Stimulated activated CD4-positive, alpha-beta T cell treated with anti-CD3 and anti-CD28 coated beads, Interleukin-1b, Interleukin-23, amount 100 ng/mL, for 24 hours (primary cell): ENCODE results near the gene NLE1.
A peak's percentile ranks its signal among the peaks of the same experiment; 100 is the strongest.
"Not testable (repeated sequence)": the region's sequence is repeated elsewhere in the genome, so short reads cannot be mapped to it uniquely, and the experiment has no call there.

Experiments
- DNase-seq, 4 experiments: peaks; one replicate each; pipeline ENCODE4 v3.0.0-alpha.2; 2020; ENCODE audit warnings: low read depth in 4 of 4, low spot score in 1 of 4

Gene NLE1

DNA sequence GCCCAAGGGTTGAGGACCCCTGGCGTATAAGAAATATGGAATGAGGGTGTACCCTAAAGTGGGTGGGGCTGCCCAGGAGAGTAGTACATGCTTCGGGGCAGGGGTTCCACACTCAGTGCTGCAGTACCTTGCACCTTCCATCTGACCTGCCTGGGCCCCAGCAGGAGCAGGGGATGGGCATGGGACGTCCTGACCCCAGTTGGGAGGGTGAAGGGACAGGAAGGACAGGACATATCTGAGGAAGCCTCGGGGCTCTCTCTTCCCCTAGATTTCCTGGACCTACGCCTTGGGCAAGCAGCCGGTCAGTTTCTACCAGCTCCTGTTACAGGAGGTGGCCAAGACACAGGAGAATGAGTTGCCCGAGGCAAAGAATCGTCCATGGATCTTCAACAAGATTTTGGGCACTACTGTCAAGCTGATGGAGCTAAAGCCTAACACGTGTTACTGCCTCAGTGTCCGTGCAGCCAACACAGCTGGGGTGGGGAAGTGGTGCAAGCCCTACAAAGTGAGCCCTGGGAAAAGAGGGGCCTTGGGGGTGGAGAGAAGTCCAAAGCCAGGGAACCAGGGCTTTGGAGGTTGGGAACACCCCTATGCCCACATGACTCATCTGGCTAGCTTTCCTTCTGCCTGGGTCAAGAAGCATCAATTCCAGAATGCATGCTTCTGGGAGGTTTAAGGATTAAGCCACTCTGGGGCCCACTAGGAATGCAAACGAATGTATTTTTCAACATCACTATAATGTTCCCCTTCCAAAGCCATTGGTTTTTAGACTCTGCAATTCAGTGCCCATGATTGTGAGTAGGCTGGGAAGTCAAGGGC, 12.7 kb downstream of the NLE1 start:
- no peak for DNase-seq

- DNase-seq, result no peak
These were observed 14.2 kb downstream of the NLE1 start for GRCh38 chr17:35127751-35128514.

DNA sequence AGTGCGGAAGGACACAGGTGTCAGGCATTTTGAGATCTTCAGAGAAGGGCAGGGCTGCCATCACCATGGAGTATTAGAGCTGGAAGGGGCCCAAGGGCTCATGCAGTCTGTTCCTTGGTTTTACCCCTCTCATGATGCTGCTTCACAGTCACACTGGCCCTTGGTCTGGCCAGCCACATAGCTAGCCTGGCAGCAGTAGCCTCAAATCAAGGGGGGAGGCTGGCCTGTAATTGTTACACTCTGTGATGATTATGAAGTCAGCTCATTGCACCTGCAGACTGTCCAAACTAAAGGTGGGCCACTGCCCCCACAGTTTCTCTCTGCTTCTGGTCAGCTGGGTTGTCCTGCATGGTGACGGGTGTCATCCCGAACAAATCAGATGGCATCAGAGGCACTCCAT, 20.8 kb downstream of the NLE1 start, which contains the start of gene FNDC8:
FNDC8 (plus strand) TSS at position 301 of the 400 bp plus-strand sequence; CDS start at position 380, 79 bp downstream.
- DNase-seq, result no peak

- peak; percentile 57 to 74 (median 67) for DNase-seq
These were observed 22.5 kb downstream of the NLE1 start, which contains the start of gene RAD51D for GRCh38 chr17:35119370-35120165. Gene RAD51D, minus strand, starts transcription at chr17:35119860. Its CDS starts 247 bp downstream, at chr17:35119613.

GRCh38 chr17:35117984-35118383, 24.1 kb downstream of the NLE1 start:
- DNase-seq, result peak in 1 of 4 experiments; percentile 9

DNA sequence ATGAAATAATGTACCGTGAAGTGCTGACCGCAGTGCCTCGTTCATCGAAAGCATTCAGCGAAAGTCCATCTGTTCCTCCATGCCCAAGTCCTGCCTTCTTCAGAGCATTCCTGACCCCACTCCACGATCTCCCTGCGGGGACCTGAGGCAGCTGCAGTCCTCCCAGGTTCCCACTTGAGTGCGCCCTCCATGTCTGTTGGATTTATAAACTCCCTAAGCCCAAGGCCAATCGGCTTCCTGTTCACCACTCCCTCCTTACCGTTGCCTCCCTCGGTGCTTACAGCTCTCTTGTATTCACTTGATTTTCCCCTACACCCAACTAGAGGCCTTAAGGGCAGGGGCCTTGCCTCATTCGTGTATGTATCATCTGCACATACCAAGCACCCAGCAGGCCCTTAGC, 25.3 kb downstream of the NLE1 start:
- no peak for DNase-seq

GRCh38 chr17:35110791-35111190, 31.3 kb downstream of the NLE1 start:
- DNase-seq, result not testable (repeated sequence)

- no peak for DNase-seq
These were observed 37.2 kb downstream of the NLE1 start for GRCh38 chr17:35104844-35105450.

GRCh38 chr17:35103271-35103670, 38.8 kb downstream of the NLE1 start:
- DNase-seq, result no peak

DNA sequence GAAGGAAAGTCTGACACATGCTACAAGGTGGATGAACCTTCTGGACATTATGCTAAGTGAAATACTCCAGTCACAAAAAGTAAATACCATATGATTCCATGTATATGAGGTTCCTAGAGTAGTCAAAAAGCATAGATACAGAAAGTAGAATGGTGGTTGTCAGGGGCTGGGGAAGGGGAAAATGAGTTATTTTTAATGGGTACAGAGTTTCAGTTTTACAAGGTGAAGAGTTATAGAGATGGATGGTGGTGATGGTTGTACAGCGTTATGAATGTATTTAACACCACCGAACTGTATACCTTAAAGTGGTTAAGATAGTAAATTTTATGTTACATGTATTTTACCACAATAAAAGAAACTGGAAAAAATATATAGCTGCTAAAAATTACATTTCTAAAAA, 40.4 kb downstream of the NLE1 start:
- no peak for DNase-seq

GRCh38 chr17:35101036-35101435, 41.1 kb downstream of the NLE1 start:
- DNase-seq, result no peak

DNA sequence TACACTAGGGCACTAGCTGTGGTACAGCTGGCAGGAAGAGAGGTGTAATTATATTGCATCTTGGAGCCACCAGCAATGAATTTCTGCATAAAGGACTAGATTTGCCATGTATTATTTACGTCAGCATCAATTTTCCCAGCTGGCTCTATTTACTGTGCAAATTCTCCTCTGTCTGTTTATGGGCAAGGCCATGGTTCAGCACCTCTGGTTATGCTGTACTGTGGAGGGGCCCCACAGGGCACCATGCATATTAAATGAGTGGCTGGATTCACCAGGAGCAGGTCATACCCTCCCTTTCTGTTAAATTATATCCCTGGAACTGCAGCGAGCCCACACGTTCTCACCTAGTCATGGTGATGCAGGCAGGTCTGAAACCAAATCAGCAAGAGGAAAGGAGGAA, 42.2 kb downstream of the NLE1 start:
- no peak for DNase-seq

DNA sequence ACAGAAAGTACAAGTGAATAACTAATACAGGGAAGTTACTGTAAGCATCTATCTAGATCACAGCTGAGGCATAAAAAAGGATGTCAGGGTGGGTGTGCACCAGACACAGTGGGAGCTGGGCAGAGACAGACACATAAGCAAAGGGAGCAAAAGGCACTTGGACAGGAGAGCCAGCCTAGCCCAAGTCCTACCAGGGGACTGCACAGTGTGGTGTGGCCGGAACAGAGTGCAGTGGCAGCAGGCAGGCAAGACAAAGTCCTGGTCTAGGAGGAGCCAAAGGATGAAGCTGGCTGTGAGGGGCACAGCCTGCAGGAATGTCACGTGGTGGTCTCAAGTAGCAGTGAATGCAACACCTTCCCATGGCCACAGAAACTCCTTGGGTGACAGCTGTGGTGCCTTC, 44.3 kb downstream of the NLE1 start:
- no peak for DNase-seq

DNA sequence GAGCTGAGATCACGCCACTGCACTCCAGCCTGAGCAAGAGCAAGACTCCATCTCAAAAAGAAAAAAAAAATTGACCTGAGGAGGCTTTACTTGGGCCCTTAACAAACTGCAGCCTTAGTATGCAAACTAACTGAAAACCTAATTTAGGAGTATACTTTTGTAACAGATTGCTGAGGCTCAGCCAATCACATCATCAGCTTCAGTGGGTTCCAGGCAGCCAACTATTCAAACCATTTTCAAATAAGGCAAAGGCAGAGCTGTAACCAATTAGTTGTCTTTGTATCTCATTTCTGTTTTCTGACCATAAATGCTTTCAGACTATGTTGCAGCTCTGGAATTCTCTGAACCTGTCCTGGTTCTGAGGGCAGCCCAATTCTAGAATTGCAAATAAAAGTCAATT, 46.4 kb downstream of the NLE1 start:
- DNase-seq, result no peak

DNA sequence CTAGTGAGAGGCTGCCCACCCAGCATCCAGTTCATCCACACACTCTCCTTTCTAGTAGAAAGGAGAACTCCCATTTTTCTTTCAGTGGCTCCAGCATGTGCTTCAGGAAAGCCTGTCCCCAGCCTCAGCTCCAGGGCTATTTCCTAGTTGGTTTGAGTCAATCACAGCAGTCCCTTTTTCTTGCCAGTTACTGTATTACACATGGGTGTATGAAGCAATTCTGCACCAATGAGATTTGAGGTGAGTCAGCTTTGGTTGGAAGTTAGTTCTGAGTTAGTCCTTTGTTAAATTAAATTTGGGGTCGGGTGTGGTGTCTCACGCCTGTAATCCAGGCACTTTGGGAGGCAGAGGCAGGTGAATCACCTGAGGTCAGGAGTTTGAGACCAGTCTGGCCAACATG, 47.2 kb downstream of the NLE1 start:
- DNase-seq, result no peak

DNA sequence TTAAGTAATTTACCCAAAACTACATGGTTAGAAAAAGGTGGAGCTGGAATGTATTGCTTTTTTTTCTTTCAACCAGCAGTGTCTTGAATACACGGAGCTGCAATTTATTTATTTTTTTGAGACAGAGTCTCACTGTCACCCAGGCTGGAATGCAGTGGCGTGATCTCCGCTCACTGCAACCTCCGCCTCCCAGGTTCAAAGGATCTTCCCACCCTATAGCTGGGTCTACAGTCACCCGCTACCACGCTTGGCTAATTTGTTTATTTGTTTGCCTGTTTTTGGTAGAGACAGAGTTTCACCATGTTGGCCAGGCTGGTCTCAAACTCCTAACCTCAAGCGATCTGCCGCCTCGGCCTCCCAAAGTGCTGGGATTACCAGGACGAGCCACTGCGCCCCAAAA, 51.4 kb downstream of the NLE1 start:
- not testable (repeated sequence) for DNase-seq

DNA sequence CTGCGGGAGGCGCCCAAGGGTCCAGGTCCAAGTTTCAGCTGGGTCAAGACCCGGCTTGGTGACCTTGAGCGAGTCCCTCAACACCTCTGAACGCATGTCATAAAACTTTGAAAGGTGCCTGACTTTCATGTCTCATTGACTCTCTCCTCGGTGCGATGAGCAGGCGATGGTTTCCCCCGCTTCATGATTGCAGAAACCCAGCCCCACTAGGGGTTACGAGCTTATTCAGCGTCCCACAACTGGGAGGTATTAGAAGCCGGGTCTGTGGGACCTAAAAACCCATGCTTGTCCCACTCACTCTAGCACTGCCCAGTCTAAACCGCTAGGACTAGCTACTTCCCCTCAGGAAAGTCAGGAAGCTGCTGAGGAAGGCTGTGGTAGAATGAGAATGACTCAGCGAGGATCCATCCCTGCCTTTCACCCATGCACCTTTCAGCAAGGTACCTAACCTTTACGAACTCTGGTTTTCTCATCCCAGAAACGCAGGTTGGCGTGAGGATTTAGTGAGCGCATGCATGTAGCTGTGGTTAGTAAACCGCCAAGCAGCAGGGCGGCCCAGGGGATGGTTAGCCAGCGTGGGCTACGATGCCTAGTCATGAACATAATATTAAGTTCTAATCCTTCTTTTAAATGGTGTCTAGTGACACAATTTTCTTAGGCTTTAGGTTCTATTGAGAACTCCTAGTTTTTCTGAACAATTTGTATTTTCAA, 52.4 kb downstream of the NLE1 start:
- peak in 2 of 4 experiments; percentile 39 to 41 for DNase-seq

- DNase-seq, result peak; percentile 74 to 85 (median 80)
These were observed 53.1 kb downstream of the NLE1 start for GRCh38 chr17:35088881-35089585.

GRCh38 chr17:35088356-35088880, 53.7 kb downstream of the NLE1 start:
- no peak for DNase-seq
